ENCODE results near the gene AGBL3. TPM values are rescaled to one million over a fixed set of nuclear protein-coding genes. Genes with fewer than 3 reads are reported as not detected.

Gene AGBL3
- total and polyA plus RNA-seq, 9 of the 15 experiments (the other 6 are each of a cell fraction or from before 2014, with no cell fraction given): 0.54 to 2.9 (median 1.7) TPM

DNA sequence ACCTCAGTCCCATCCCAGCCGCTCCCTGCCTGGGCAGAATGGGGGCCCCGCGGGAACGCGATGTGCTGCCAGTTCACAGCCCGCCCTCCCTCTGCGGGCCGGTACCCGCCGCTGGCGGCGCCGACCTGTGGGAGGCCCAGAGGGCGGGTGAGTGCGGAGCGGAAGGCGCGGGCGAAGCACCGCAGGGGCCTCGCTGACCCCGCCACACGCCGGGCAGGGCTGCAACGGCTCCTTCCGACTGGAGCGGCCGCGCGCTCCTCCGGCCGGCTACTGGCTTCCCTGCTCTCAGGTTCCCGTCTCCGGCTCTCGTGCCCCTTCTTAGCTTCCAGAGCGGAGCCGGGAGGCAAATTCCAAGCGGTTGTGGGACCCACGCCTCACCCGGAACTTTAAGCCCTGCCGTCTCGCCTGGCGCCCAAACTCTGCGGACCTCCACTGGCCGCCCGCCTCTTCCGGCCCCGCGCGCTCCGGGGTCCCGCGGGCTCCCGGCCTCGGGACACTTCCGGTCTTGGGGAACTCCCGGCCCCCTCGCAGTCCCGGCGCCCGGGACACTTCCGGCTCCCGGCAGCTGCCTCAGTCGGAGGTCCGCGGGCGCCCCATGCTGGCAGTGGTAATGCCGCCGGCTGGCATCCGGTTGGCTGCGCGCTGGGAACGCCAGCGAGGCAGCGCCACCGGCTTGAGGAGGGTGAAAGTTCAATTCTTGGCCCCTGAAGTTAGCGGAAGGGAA lies 184.1 kb downstream of the AGBL3 start, which contains the start of gene CYREN (continued):
- TF ChIP-seq, protein P1, sequence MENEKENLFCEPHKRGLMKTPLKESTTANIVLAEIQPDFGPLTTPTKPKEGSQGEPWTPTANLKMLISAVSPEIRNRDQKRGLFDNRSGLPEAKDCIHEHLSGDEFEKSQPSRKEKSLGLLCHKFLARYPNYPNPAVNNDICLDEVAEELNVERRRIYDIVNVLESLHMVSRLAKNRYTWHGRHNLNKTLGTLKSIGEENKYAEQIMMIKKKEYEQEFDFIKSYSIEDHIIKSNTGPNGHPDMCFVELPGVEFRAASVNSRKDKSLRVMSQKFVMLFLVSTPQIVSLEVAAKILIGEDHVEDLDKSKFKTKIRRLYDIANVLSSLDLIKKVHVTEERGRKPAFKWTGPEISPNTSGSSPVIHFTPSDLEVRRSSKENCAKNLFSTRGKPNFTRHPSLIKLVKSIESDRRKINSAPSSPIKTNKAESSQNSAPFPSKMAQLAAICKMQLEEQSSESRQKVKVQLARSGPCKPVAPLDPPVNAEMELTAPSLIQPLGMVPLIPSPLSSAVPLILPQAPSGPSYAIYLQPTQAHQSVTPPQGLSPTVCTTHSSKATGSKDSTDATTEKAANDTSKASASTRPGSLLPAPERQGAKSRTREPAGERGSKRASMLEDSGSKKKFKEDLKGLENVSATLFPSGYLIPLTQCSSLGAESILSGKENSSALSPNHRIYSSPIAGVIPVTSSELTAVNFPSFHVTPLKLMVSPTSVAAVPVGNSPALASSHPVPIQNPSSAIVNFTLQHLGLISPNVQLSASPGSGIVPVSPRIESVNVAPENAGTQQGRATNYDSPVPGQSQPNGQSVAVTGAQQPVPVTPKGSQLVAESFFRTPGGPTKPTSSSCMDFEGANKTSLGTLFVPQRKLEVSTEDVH (IDR thresholded peaks at IDR 0.05; ENCODE audit: low read depth, partially characterized antibody): peak; percentile 97
- TF ChIP-seq ZNF408 (CRISPR knock-in tag; IDR thresholded peaks at IDR 0.05; ENCODE audit: low read depth): 0 out of 2 replicates have a peak, but pooled peaks have one; percentile 27
- TF ChIP-seq ZNF140 (CRISPR knock-in tag; IDR thresholded peaks at IDR 0.05): no peak
- TF ChIP-seq, protein P2, sequence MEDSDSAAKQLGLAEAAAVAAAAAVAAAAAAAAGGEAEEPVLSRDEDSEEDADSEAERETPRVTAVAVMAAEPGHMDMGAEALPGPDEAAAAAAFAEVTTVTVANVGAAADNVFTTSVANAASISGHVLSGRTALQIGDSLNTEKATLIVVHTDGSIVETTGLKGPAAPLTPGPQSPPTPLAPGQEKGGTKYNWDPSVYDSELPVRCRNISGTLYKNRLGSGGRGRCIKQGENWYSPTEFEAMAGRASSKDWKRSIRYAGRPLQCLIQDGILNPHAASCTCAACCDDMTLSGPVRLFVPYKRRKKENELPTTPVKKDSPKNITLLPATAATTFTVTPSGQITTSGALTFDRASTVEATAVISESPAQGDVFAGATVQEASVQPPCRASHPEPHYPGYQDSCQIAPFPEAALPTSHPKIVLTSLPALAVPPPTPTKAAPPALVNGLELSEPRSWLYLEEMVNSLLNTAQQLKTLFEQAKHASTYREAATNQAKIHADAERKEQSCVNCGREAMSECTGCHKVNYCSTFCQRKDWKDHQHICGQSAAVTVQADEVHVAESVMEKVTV (CRISPR knock-in tag; IDR thresholded peaks at IDR 0.05): peak; percentile 95
- TF ChIP-seq, protein P3, sequence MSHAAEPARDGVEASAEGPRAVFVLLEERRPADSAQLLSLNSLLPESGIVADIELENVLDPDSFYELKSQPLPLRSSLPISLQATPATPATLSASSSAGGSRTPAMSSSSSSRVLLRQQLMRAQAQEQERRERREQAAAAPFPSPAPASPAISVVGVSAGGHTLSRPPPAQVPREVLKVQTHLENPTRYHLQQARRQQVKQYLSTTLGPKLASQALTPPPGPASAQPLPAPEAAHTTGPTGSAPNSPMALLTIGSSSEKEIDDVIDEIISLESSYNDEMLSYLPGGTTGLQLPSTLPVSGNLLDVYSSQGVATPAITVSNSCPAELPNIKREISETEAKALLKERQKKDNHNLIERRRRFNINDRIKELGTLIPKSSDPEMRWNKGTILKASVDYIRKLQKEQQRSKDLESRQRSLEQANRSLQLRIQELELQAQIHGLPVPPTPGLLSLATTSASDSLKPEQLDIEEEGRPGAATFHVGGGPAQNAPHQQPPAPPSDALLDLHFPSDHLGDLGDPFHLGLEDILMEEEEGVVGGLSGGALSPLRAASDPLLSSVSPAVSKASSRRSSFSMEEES (CRISPR knock-in tag; IDR thresholded peaks at IDR 0.05): no peak
- TF ChIP-seq SREBF1 (IDR thresholded peaks at IDR 0.05; ENCODE audit: borderline replicate concordance, low read depth, low read length): no peak
- no peak for TF ChIP-seq HNRNPH1 (optimal IDR thresholded peaks at IDR 0.05; ENCODE audit: low read depth, low read length)
- TF ChIP-seq, protein P4, sequence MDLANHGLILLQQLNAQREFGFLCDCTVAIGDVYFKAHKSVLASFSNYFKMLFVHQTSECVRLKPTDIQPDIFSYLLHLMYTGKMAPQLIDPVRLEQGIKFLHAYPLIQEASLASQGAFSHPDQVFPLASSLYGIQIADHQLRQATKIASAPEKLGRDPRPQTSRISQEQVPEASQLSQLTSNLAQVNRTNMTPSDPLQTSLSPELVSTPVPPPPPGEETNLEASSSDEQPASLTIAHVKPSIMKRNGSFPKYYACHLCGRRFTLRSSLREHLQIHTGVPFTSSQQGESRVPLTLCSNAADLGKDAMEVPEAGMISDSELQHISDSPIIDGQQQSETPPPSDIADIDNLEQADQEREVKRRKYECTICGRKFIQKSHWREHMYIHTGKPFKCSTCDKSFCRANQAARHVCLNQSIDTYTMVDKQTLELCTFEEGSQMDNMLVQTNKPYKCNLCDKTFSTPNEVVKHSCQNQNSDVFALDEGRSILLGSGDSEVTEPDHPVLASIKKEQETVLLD (IDR thresholded peaks at IDR 0.05): peak; percentile 59; the same call in 1 of the 2 replicates
- TF ChIP-seq ZNF3 (CRISPR knock-in tag; IDR thresholded peaks at IDR 0.05): no peak
- TF ChIP-seq ADNP (tag; IDR thresholded peaks at IDR 0.05): peak; percentile 79; the same call in 1 of the 2 replicates
- 0 out of 2 replicates have a peak, but pooled peaks have one; percentile 5 for TF ChIP-seq RHOXF2B (CRISPR knock-in tag; conservative IDR thresholded peaks at IDR 0.05)
- TF ChIP-seq, protein P5, sequence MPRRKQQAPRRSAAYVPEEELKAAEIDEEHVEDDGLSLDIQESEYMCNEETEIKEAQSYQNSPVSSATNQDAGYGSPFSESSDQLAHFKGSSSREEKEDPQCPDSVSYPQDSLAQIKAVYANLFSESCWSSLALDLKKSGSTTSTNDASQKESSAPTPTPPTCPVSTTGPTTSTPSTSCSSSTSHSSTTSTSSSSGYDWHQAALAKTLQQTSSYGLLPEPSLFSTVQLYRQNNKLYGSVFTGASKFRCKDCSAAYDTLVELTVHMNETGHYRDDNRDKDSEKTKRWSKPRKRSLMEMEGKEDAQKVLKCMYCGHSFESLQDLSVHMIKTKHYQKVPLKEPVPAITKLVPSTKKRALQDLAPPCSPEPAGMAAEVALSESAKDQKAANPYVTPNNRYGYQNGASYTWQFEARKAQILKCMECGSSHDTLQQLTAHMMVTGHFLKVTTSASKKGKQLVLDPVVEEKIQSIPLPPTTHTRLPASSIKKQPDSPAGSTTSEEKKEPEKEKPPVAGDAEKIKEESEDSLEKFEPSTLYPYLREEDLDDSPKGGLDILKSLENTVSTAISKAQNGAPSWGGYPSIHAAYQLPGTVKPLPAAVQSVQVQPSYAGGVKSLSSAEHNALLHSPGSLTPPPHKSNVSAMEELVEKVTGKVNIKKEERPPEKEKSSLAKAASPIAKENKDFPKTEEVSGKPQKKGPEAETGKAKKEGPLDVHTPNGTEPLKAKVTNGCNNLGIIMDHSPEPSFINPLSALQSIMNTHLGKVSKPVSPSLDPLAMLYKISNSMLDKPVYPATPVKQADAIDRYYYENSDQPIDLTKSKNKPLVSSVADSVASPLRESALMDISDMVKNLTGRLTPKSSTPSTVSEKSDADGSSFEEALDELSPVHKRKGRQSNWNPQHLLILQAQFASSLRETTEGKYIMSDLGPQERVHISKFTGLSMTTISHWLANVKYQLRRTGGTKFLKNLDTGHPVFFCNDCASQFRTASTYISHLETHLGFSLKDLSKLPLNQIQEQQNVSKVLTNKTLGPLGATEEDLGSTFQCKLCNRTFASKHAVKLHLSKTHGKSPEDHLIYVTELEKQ (CRISPR knock-in tag; IDR thresholded peaks at IDR 0.05): 0 out of 2 replicates have a peak, but pooled peaks have one; percentile 24
- peak; percentile 92; the same call in 1 of the 2 replicates for TF ChIP-seq TARDBP (IDR thresholded peaks at IDR 0.05)
- TF ChIP-seq TEAD1 (CRISPR knock-in tag; IDR thresholded peaks at IDR 0.05): peak; percentile 22 to 98; a peak in 3 of 4 replicates
- TF ChIP-seq ZBTB17 (CRISPR knock-in tag; IDR thresholded peaks at IDR 0.05): no peak; the same call in none of the 2 replicates
- TF ChIP-seq MCM5 (IDR thresholded peaks at IDR 0.05; ENCODE audit: low read depth): no peak
